ENCODE results near the gene WDR75.

The WDR75 gene

DNA sequence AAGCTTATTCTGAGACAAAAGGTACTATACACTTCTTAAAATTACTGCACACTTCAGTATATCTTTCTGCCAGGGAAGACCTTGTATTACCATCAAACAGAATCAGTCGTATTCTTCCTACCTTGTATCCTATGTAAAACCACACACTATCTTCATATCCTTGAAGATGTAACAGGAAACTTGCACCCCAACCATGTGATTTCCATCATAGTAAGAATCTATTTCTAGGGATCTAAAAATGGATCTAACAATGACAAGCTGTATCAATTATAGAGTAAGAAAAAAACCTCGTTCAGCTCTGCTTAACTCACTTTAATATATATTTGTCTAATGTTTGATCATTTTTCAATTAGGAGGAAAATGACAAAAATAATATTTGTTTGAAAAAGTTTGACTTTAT lies 60.2 kb downstream of the WDR75 start:
- no peak for DNase-seq

DNA sequence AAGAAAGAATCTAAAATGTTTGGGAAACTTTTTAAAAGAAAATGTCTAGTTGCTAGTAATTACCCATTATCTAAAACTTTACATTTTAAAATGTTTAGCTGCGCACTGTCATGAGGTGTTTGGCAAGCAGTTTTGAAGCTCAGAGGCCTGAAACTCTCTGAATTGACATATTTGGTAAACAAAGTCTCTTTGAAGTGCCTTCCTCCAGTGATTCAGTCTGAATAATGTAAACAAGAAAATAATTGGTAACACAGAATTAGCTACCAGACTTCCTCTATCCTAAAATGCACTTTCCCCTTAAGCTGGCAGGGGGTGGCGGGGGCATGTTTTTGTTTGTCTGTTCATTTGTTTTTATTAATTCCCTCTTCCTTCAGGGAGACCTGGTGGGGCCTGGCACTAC lies 61.4 kb downstream of the WDR75 start:
- DNase-seq, result no peak

DNA sequence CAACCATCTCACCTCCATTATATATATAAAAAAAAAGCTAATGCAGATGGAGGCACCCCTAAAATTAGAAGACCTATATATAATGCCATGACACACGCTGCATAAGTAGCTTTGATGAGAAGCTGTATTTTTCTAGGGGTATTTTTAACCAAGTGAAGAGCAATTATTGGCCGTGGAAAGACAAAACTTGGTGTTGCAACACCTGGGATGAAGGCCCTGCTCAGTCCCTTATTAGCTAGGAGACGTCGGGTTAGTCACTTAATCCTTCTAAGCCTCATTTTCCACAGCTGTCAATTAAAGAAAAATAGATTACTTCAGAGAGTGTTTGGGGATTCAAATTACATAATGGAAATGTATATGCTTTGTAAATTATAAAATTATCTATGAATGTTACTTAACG lies 63.0 kb downstream of the WDR75 start:
- no peak for DNase-seq

DNA sequence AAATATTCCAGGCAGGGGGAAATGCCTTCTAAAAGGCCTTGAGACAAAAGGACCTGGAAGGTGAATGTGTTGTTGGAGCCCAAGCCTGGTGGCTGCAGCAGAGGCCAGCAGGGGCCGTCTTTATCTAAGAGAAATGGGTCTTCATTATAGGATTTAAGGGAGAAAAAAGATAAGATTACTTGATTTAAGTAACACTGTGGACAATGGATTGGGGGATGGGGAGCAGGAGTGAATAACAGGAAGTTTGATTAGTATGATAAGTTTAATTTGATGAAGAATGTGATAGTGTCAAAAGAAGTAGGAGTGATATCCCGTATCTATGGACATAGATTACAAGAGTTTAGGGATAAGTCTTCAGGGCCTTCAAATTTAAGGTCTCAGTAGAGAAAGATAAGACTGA lies 64.2 kb downstream of the WDR75 start:
- DNase-seq, result no peak

DNA sequence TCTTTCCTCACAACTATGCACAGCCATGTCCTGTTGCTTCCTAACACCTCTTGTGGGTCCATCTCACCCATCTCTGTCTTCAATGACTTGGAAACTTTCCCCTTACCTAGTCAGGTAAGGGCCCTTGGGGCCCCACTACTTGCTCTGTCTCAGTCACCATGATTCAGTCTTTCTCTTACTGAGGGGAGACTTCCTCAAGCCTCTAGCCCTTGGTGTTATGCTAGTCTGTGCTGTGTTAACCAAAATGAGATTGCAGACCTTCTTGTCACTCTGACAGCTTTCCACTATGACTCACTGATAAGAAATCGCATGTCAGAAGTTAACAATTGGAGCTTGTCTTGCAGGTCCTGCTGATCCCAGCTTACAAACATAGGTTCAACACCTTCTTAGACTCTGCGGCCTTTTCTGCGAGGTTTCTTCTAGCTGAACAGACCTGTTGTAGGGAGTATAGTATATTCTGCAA lies 65.3 kb downstream of the WDR75 start:
- DNase-seq, result peak; percentile 25

DNA sequence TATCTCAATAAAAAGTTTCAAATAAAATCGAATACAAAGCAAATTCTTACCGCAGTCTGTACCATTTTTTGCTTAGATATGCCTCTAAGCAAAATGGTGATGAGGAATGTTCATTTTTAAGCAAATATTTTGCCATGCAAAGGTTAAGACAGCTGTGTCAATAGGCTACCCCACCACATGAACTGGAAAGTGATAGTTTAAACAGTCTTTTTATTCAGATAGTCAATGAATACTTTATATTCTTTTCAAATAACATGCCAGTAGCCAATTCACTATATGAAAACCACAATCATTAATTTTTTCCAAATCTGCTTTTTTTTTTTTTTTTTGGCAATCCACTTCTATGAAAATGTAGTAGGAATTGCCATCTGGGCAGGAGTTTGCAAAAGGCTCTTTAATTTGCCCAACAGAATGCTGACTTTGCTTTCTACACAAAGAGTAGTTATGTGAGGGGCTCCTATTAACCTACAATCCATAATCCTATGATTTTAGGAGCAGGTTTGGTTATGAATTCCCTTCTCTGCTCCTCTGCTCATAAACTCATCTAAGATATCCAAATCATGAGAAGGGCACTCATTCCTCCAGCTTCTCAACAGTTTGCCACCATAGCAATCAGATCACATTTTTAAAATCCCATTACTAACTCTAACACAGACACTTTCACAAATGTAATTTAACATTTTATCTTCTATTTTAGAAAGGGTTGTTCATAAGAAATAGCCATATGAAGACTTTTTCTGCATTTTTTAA lies 70.1 kb downstream of the WDR75 start:
- no peak for DNase-seq

DNA sequence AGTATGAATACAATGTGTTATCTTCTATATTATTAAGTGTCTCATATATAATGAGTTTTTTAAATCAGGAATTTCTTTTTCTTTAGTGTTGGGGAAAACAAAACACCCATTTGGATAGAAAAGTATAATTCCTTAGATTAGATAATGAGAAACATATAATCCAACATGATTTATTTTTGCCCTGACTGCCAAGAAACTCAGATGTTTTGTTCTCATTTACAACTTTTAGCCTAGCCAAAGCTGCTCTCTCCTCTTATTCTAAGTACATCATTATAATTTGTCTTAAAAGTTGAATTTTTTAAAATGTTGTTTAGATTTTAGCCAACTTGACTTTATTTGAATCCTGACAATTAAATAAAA lies 70.7 kb downstream of the WDR75 start:
- DNase-seq, result no peak

DNA sequence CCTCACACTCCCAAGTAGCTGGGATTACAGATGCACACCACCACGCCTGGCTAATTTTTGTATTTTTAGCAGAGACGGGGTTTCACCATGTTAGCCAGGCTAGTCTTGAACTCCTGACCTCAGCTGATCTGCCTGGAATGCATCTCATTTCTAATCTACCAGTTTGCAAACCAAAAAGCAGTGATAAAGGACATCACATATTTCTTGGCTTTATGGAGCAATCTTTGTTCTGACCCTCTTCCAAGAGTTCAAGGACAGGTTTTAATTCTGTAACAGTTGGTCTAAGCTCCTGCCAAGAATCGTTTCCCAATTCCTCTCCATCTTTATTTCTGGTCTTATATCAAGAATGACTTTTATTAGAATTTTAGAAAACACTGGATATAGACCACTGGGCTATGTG lies 71.6 kb downstream of the WDR75 start:
- DNase-seq, result no peak

DNA sequence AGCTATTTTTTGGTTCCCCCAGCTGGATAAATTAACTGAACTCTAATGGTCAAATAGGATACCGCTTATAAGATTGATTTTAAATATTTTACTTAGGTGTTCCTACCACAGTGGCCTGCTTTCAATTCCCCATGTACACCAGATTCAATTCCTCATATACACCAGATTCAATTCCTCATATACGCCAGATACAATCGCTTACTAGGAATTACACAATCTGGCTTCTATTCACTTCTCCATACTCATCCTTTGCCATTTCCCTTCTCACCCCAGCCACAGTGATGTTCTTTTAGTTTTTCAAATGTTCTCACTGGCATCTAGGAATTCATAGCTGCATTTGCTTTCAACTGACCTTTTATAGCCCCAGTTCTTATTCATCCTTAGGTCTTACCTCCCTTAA lies 72.8 kb downstream of the WDR75 start:
- no peak for DNase-seq

DNA sequence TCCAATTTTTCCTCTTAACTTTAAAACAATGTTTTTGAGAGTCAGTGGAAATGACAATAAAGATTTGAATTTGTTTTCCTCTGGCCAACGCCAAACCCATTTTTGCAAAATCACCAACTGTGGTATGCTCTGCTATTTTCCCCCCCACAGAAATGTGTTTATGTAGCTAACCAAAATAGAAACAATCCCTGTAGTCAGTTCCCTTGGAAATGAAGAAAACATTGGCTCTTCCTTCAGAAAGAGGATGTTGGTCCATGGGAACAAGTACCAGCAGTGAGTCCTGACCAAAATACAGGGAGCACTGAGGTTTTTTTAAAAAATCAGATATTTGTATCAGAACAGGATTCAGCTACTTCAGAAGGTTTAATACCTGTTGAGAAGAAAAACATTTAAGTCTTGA lies 74.0 kb downstream of the WDR75 start:
- no peak for DNase-seq

DNA sequence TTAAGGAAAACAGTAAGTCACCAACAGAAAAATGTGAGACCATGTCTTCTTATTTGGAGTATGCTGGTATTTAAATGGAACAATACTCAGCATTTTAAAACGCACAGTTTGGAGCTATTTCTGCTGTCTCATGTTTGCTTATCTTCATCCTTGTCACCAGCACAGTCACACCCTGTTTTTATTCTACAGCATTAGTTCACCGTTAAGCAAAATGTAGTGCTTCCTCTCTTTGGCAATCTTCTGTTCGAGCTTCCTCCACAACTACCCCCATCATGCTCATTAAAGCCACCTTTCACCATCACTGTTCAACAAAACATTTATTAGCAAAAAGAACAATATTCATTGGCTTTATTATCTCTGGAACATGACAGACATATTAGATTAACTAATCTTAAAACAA lies 75.3 kb downstream of the WDR75 start:
- DNase-seq, result no peak

DNA sequence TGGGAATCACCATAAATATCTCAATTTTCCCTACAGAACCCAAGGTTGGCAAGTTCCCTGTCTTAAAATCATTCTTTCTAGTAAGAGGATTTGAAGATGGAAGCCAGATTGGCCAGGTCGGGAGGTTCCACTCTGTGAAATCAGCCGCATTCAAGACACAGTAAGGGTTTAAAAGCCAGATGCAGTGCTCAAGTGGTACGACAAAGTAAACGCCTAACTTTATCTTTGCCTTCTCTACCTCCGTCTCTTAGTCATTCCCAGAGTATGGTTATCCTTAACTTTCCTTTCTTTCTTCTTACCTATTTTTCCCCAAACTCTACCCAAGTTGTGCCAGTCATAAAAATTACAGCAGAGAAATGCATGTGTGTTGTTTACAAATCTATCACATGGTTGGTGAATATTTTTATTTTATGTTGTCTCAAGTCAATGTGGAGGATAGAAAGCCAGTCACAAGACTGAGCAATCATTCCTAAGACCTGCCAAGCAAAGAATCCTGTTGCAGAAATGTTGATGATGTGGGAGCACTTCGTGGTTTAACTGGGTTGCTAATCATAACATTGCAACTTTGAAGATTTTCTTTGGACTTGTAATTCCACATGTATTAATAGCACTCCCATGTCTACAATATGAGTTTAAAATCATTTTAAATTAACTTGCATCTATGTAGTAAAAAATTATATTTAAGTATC lies 76.7 kb downstream of the WDR75 start:
- DNase-seq, result no peak

DNA sequence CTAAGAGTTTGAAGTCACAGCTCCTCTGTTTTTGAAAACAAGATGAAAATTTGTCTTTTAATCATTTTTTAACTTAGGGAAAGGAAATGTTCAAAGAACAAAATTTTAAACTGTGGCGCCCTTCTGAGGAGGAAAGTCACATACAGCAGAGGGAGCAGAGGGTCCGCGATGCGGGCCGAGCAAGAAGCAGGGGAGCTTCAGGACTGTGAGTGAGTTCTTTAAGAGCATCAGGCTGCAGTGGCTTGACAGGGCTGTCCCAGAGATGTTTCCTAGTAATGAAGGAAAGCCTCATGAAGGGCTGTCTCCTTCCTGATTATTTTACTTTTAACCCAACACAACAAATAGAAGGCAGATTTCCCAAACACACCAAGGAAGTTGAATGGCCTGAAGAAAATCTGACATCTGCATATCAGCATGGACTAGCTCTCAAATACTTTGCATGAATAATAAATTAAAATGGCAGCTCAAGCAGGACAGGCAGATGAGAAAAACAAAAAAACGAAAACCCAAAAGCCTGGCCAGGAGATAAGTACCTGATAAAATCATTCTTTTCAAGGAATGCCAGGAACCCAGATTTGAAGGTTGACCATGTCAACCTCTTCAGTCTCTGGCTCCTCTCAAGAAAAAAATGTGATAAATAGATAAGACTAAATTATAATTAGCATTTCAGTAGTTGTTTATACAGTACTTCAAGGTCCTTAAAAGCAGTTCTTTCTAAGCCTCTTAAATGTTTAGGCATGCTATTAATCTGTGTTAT lies 78.5 kb downstream of the WDR75 start:
- DNase-seq, result no peak

DNA sequence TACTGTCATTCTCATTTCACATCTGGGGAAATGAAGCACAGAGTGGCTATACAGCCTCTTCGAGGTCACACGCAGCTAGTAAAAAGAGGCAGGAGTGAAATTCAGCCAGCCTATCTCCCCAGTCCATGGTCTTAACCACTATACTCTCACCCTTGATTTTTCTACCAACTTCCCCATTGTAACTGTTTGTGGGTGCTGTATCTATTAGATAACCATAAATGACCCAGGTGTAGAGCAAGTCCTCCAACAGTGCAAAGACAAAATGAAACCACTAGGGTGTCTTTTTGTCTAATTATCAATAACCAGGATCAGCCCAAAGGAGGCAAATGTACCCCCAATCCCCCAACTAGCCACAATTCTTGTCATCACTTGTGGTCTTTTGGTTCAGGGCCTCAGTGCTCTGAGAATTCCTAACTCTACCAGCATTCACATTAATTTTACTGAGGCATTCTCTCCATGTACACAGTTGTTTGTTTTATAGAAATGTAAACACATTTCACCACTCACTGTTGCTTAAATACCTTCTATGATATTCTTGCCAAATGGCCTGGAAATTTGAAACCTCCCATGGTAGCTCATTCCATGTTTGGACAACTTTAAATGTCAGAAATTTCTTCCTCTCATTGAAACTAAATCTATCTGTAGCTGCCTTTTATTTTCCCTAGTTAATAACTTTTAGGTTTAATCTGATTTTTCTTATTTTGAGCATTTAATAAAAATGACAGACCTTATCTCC lies 80.6 kb downstream of the WDR75 start:
- DNase-seq, result no peak

DNA sequence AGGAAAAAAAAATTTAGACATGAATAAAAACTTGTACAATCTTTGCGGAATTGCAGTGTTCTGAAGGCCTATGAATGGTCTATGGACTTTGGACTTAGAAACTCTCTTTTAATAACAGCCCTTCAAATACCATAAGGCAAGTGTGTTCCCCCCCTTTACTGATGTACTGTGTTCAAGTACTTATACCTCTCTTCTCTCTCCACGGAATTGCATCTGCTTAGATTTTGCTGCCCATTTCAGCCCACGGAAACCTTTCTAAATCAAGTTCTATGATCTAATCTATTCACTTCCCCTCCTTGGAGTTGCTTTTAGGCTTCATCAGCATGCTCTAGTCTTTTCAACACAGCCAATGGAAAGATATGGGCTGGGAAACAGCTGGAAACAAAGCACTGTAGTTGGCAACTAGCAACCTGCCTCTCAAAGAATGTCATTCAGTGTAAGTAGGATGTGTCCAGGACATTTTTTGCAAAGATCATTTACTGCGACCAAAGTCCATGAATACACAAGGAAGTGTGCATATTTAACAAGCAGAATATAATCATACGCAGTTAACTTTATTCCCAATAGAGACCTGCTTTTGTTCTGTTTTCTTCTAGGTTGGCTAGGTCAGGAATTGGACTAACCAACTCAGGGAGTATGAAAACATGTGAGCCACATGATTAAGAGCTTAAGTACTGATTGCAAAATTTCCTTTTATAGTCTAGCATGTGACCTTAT lies 81.3 kb downstream of the WDR75 start:
- DNase-seq, result no peak

DNA sequence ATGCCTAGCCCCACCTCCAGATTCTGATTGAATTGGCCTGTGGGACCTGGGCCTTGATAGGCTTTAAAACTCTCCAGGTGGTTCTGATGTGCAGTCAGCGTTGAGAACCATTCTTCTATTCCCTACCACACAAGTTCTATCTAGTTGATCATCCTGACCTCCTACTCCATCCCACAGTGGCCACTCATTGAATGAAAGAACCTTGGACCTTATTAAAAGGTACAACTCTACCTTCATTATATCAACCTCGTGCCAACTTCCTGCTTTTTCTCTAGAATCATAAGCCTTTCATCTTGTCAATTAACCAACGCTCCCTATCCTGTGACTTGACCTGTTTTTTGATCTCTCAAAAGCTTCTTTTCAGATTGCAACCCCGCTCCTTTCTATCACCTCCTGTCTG lies 83.5 kb downstream of the WDR75 start:
- DNase-seq, result no peak
